H1 (cell line): ENCODE measurements around the gene PDE4D. TPM values are rescaled to one million over a fixed set of nuclear protein-coding genes. Genes with fewer than 3 reads are reported as not detected.

ENCODE experiments used
- CTCF ChIA-PET: fragments of 300-600 bp; sonication (Branson Sonifier 250); formaldehyde crosslinking; loops from one replicate; lab custom pipeline; 2021; ENCODE audit not compliant: partially characterized antibody; lab: Charles Lee
- POLR2A ChIA-PET: fragments of 300-600 bp; sonication (Branson Sonifier 250); formaldehyde crosslinking; loops from one replicate; lab custom pipeline; 2021; ENCODE audit warnings: inconsistent platforms; ENCODE audit not compliant: partially characterized antibody; lab: Charles Lee
- DNase-seq, 2 experiments: peaks; one replicate each; pipeline versions ENCODE4 v3.0.0 to v3.0.0-alpha.2; 2010 to 2022; ENCODE audit warnings: low spot score in 2 of 2, low read depth in 1 of 2, mixed read lengths in 1 of 2
- FAIRE-seq: peaks from 2 replicates; lab custom pipeline; 2011; peaks lifted over from hg19 to GRCh38; lab: Jason Lieb, UNC
- H2AFZ ChIP-seq: 2 replicates; pipeline ENCODE4 v1.8.1; 2012; ENCODE audit warnings: low read length, inconsistent platforms
- H2AK5ac ChIP-seq: 2 replicates; pipeline ENCODE4 v1.6.1; 2013; ENCODE audit warnings: low read depth, low read length
- H2BK120ac ChIP-seq: replicated peaks from 2 replicates; pipeline ENCODE3; 2013; ENCODE audit warnings: low read depth, low read length, inconsistent platforms
- H2BK12ac ChIP-seq: 2 replicates; pipeline ENCODE4 v1.6.1; 2013; ENCODE audit warnings: low read depth, low read length
- H2BK15ac ChIP-seq: 2 replicates; pipeline ENCODE4 v1.6.1; 2013; ENCODE audit warnings: low read length
- H2BK20ac ChIP-seq: 2 replicates; pipeline ENCODE4 v1.6.1; 2013; ENCODE audit warnings: low read length
- H2BK5ac ChIP-seq: 2 replicates; pipeline ENCODE4 v1.6.1; 2013; ENCODE audit warnings: low read depth, low read length
- H3K14ac ChIP-seq: 2 replicates; pipeline ENCODE4 v1.6.1; 2013; ENCODE audit warnings: inconsistent platforms; ENCODE audit not compliant: insufficient read length
- H3K18ac ChIP-seq: 2 replicates; pipeline ENCODE4 v1.6.1; 2013; ENCODE audit warnings: low read length; ENCODE audit errors: extremely low read depth
- H3K23ac ChIP-seq: 2 replicates; pipeline ENCODE4 v1.6.1; 2013; ENCODE audit warnings: inconsistent platforms; ENCODE audit not compliant: insufficient read length
- H3K23me2 ChIP-seq: 2 replicates; pipeline ENCODE4 v1.6.1; 2013; ENCODE audit warnings: low read depth, low read length
- H3K27ac ChIP-seq: 2 replicates; pipeline ENCODE4 v1.6.1; 2011; ENCODE audit warnings: low read depth, low read length, inconsistent platforms
- H3K27me3 ChIP-seq, 4 experiments: replicated peaks in 1 of 4; 1 replicate in 1 of 4; 2 replicates in 3 of 4; pipeline versions ENCODE4 v1.6.1 to v1.8.1; 2011 to 2013; ENCODE audit warnings: low read length in 3 of 4, mild to moderate bottlenecking in 3 of 4, inconsistent platforms in 2 of 4, mixed read lengths in 2 of 4, moderate library complexity in 1 of 4; ENCODE audit not compliant: control insufficient read depth in 3 of 4, insufficient read depth in 3 of 4; ENCODE audit errors: extremely low read depth in 1 of 4
- H3K36me3 ChIP-seq, 4 experiments: 2 replicates each; pipeline versions ENCODE4 v1.6.1 to v1.8.1; 2011 to 2013; ENCODE audit warnings: mild to moderate bottlenecking in 4 of 4, low read length in 3 of 4, moderate library complexity in 2 of 4, control low read depth in 1 of 4, inconsistent platforms in 1 of 4; ENCODE audit not compliant: insufficient read depth in 4 of 4, control insufficient read depth in 2 of 4
- H3K4ac ChIP-seq: replicated peaks from 2 replicates; pipeline ENCODE3; 2013; ENCODE audit warnings: low read length, low read depth, mixed read lengths, inconsistent platforms; ENCODE audit not compliant: insufficient read length
- H3K4me1 ChIP-seq, 4 experiments: replicated peaks in 1 of 4; 1 replicate in 1 of 4; 2 replicates in 3 of 4; pipeline versions ENCODE4 v1.6.1 to v1.8.1; 2011 to 2013; ENCODE audit warnings: low read length in 3 of 4, inconsistent platforms in 2 of 4, mixed read lengths in 1 of 4; ENCODE audit not compliant: insufficient read depth in 4 of 4, control insufficient read depth in 3 of 4
- H3K4me2 ChIP-seq, 2 experiments: 2 replicates each; pipeline versions ENCODE4 v1.6.1 to v1.8.1; 2011 to 2013; ENCODE audit warnings: low read depth in 2 of 2, low read length in 2 of 2, control low read depth in 1 of 2, inconsistent platforms in 1 of 2, mild to moderate bottlenecking in 1 of 2; ENCODE audit not compliant: insufficient read depth in 1 of 2
- H3K4me3 ChIP-seq, 4 experiments: fragments of 200-600, 300-600 bp in 1 of 4; sonication (generic), shearing (Covaris generic), sonication (Bioruptor Twin) in 1 of 4; 2 replicates each; pipeline versions ENCODE4 v1.5.1 to v1.8.1; 2011 to 2016; ENCODE audit warnings: low read length in 4 of 4, low read depth in 3 of 4, control low read depth in 2 of 4, inconsistent platforms in 2 of 4, mild to moderate bottlenecking in 2 of 4, mixed read lengths in 1 of 4, moderate library complexity in 1 of 4; ENCODE audit not compliant: insufficient read depth in 2 of 4; ENCODE audit errors: extremely low read depth in 1 of 4
- H3K56ac ChIP-seq: replicated peaks from 2 replicates; pipeline ENCODE3; 2013; ENCODE audit warnings: low read depth, mild to moderate bottlenecking, mixed read lengths, low read length, inconsistent platforms; ENCODE audit not compliant: insufficient read length
- H3K79me1 ChIP-seq: 2 replicates; pipeline ENCODE4 v1.6.1; 2013; ENCODE audit warnings: low read depth, low read length, control low read depth
- H3K79me2 ChIP-seq, 2 experiments: 2 replicates each; pipeline versions ENCODE4 v1.6.1 to v1.8.1; 2012 to 2013; ENCODE audit warnings: low read length in 2 of 2, mild to moderate bottlenecking in 2 of 2, inconsistent platforms in 1 of 2; ENCODE audit not compliant: insufficient read depth in 2 of 2, control insufficient read depth in 1 of 2
- H3K9ac ChIP-seq, 4 experiments: replicated peaks in 1 of 4; 1 replicate in 1 of 4; 2 replicates in 3 of 4; pipeline versions ENCODE4 v1.6.1 to v1.8.1; 2011 to 2013; ENCODE audit warnings: low read depth in 3 of 4, low read length in 3 of 4, control low read depth in 2 of 4, mild to moderate bottlenecking in 2 of 4, moderate library complexity in 2 of 4, inconsistent platforms in 1 of 4; ENCODE audit errors: extremely low read depth in 1 of 4
- H3K9me3 ChIP-seq, 2 experiments: 2 replicates each; pipeline versions ENCODE4 v1.6.1 to v1.8.1; 2012 to 2013; ENCODE audit warnings: mild to moderate bottlenecking in 2 of 2, moderate library complexity in 2 of 2, control low read depth in 1 of 2, inconsistent platforms in 1 of 2, low read depth in 1 of 2, low read length in 1 of 2, mixed read lengths in 1 of 2; ENCODE audit not compliant: insufficient read depth in 2 of 2
- H4K20me1 ChIP-seq, 2 experiments: replicated peaks in 1 of 2; 2 replicates each; pipeline versions ENCODE3 to v1.8.1; 2011 to 2013; ENCODE audit warnings: inconsistent platforms in 2 of 2, low read length in 2 of 2, mild to moderate bottlenecking in 1 of 2; ENCODE audit not compliant: insufficient read depth in 2 of 2, control insufficient read depth in 1 of 2
- H4K5ac ChIP-seq: 2 replicates; pipeline ENCODE4 v1.6.1; 2013; ENCODE audit warnings: low read length, low read depth, mixed read lengths, inconsistent platforms; ENCODE audit not compliant: insufficient read length
- H4K8ac ChIP-seq: 2 replicates; pipeline ENCODE4 v1.8.0; 2013; ENCODE audit warnings: mild to moderate bottlenecking, moderate library complexity, low read length, inconsistent platforms; ENCODE audit not compliant: insufficient read depth; ENCODE audit errors: extremely low read depth
- H4K91ac ChIP-seq: replicated peaks from 2 replicates; pipeline ENCODE3; 2013; ENCODE audit warnings: low read length, mixed read lengths, inconsistent platforms; ENCODE audit not compliant: insufficient read length
- EGR1 ChIP-seq: IDR thresholded peaks from 2 replicates; pipeline ENCODE4 v1.6.1; 2011; ENCODE audit warnings: low read depth, low read length, borderline replicate concordance
- MAX ChIP-seq: IDR thresholded peaks from 2 replicates; pipeline ENCODE4 v1.6.1; 2012; ENCODE audit warnings: inconsistent platforms
- SAP30 ChIP-seq: fragments of 300-600 bp; sonication (generic); IDR thresholded peaks from 2 replicates; pipeline ENCODE4 v1.7.1; 2012; ENCODE audit warnings: low read length, moderate library complexity, mild to moderate bottlenecking, inconsistent platforms; ENCODE audit not compliant: insufficient read depth, insufficient replicate concordance
- SP2 ChIP-seq: IDR thresholded peaks from 2 replicates; pipeline ENCODE4 v1.6.1; 2012; ENCODE audit warnings: mild to moderate bottlenecking, low read length, inconsistent platforms
- SRF ChIP-seq: IDR thresholded peaks from 2 replicates; pipeline ENCODE4 v1.6.1; 2011; ENCODE audit warnings: mild to moderate bottlenecking, low read depth, low read length, moderate library complexity
- TAF1 ChIP-seq: IDR thresholded peaks from 2 replicates; pipeline ENCODE4 v1.6.1; 2011; ENCODE audit warnings: mild to moderate bottlenecking, low read depth, low read length
- YY1 ChIP-seq: IDR thresholded peaks from 2 replicates; pipeline ENCODE4 v1.6.1; 2011; ENCODE audit warnings: low read depth, mild to moderate bottlenecking, low read length
- WGBS, 2 experiments: shearing (Covaris generic) in 1 of 2; methylation state at CpG; one replicate each; pipeline versions ENCODE4 v1.1.6 to v1.1.7; 2013 to 2015; ENCODE audit warnings: low lambda C conversion rate in 2 of 2, mixed read lengths in 2 of 2, inconsistent platforms in 1 of 2, low coverage in 1 of 2, missing lambda C conversion rate in 1 of 2; ENCODE audit not compliant: insufficient replicate concordance in 2 of 2, insufficient coverage in 1 of 2, insufficient read length in 1 of 2; ENCODE audit errors: extremely low coverage in 1 of 2, missing lambda C conversion rate in 1 of 2; 5-methylcytosine and 5-hydroxymethylcytosine counted together
- polyA plus RNA-seq, 7 experiments: library from polyadenylated mRNA; depleted of rRNA in 3 of 7; stranded (reverse) in 5 of 7; unstranded in 2 of 7; fragments of >200 nt in 5 of 7; fragments of 200-250 nt in 2 of 7; gene quantifications; 1 replicate in 5 of 7; 2 replicates in 1 of 7; 4 replicates in 1 of 7; pipeline versions ENCODE4 v1.2.1 to v1.2.3, GENCODE V29; 2011 to 2013; ENCODE audit warnings: missing spikeins in 2 of 7, mixed read lengths in 2 of 7
- total RNA-seq: library from RNA; stranded (reverse); fragmentation: NEBNext Ultra II Directional; extraction: Animal tissue kit (Norgen Biotek cat#: 25700); gene quantifications from 2 replicates; pipeline ENCODE4 v1.2.1, GENCODE V29; 2021

PDE4D gene
- total and polyA plus RNA-seq, 2 of the 8 experiments (the other 6 are each of a cell fraction or from before 2014, with no cell fraction given), result 2.3 to 3.7 TPM

- Histone ChIP-seq H2AFZ (0 out of 2 replicates have a peak overlapping the region, but pooled peaks have one; percentile 31), H3K4me2 (no peak overlapping the region), H3K18ac (no peak overlapping the region), H4K5ac (no peak overlapping the region), H3K36me3 (no peaks in the 10 kb centered on the region), H4K91ac (no peak overlapping the region), H3K4ac (peak overlapping the region; percentile 50), H2BK5ac (no peak overlapping the region), H2AK5ac (no peak overlapping the region), H3K23me2 (no peaks in the 10 kb centered on the region), H4K20me1 (no peaks in the 10 kb centered on the region), H3K4me3 (no peak overlapping the region), H2BK20ac (no peak overlapping the region), H3K9me3 (no peaks in the 10 kb centered on the region), H3K56ac (no peak overlapping the region), H3K27ac (no peak overlapping the region), H3K23ac (no peak overlapping the region), H3K4me1 (no peaks in the 10 kb centered on the region), H3K14ac (no peak overlapping the region), H2BK120ac (no peak overlapping the region), H3K27me3 (no peaks in the 10 kb centered on the region; a peak in 1 of 7 replicates), H4K8ac (no peak overlapping the region), H3K9ac (no peak overlapping the region), H3K79me2 (no peaks in the 10 kb centered on the region), H2BK15ac (no peak overlapping the region), H2BK12ac (no peak overlapping the region), H3K79me1 (no peaks in the 10 kb centered on the region)
- DNase-seq, result no peak
- no peak for TF ChIP-seq TAF1
- no peak for TF ChIP-seq MAX
- no peak for TF ChIP-seq SP2
- TF ChIP-seq EGR1, result no peak
- TF ChIP-seq YY1, result no peak
- no peak for TF ChIP-seq SAP30
- TF ChIP-seq SRF, result no peak
- CTCF ChIA-PET, result interaction anchor here (0.6 to 2.0 kb wide), 4 partner anchors 38 to 393 kb away, joined by 3 to 7 read pairs (median 6); no protein-coding TSS in a partner anchor
- no peak for FAIRE-seq
- whole genome bisulfite sequencing, 2 experiments, result 85% methylated on average over 3 of the region's 3 CpGs; no CpG with 5 or more reads in 1 of the 2 experiments
- POLR2A ChIA-PET, result no interaction called here
Observed at GRCh38 chr5:58969253-58969652, 924.3 kb downstream of the PDE4D start.
